Measurements from ENCODE around the gene RAMACL. TPM values are rescaled to one million over a fixed set of nuclear protein-coding genes. Genes with fewer than 3 reads are reported as not detected.

Gene RAMACL
- total RNA-seq, 2 experiments from 2014 or later: 0.25 to 0.32 TPM

- POLR2A ChIA-PET: no interaction called here
- DNase-seq: no peak
- H3K27me3 Mint-ChIP-seq: no peaks in the 10 kb centered on the region
- no peaks in the 10 kb centered on the region for H3K4me1 Mint-ChIP-seq
- no peaks in the 10 kb centered on the region for H3K36me3 Mint-ChIP-seq (ENCODE audit: low read depth)
- CTCF ChIA-PET: interaction anchor here (1.1 kb wide), 1 partner anchor 15 kb away, joined by 4 read pairs; no protein-coding TSS in a partner anchor
- H3K9me3 Mint-ChIP-seq: no peaks in the 10 kb centered on the region
- H3K4me3 Mint-ChIP-seq: no peak overlapping the region
- H3K27ac Mint-ChIP-seq: no peak overlapping the region
Measured at GRCh38 chr6:166614171-166614583, 27.7 kb upstream of the RAMACL start.

- H3K27me3 Mint-ChIP-seq: no peaks in the 10 kb centered on the region
- ChIA-PET CTCF (no interaction called here), POLR2A (no interaction called here)
- DNase-seq: no peak
- no peak overlapping the region for H3K4me3 Mint-ChIP-seq
- H3K9me3 Mint-ChIP-seq: no peaks in the 10 kb centered on the region
- H3K36me3 Mint-ChIP-seq (ENCODE audit: low read depth): no peaks in the 10 kb centered on the region
- H3K27ac Mint-ChIP-seq: no peak overlapping the region
- H3K4me1 Mint-ChIP-seq: no peaks in the 10 kb centered on the region
Measured at GRCh38 chr6:166613027-166613426, 26.5 kb upstream of the RAMACL start.

- Mint-ChIP-seq H3K36me3 (ENCODE audit: low read depth) (no peaks in the 10 kb centered on the region), H3K27ac (no peak overlapping the region), H3K4me1 (no peaks in the 10 kb centered on the region), H3K9me3 (no peaks in the 10 kb centered on the region), H3K27me3 (no peaks in the 10 kb centered on the region), H3K4me3 (no peak overlapping the region)
- CTCF ChIA-PET: no interaction called here
- no peak for DNase-seq
- POLR2A ChIA-PET: no interaction called here
Measured at GRCh38 chr6:166612471-166612881, 26.0 kb upstream of the RAMACL start.

GRCh38 chr6:166611631-166612030 lies 25.2 kb upstream of the RAMACL start:
- ChIA-PET CTCF (interaction anchor here (0.9 kb wide), 1 partner anchor 8 kb away, joined by 3 read pairs; no protein-coding TSS in a partner anchor), POLR2A (no interaction called here)
- Mint-ChIP-seq H3K36me3 (ENCODE audit: low read depth) (no peaks in the 10 kb centered on the region), H3K4me3 (no peak overlapping the region), H3K4me1 (no peaks in the 10 kb centered on the region), H3K27me3 (no peaks in the 10 kb centered on the region), H3K9me3 (no peaks in the 10 kb centered on the region), H3K27ac (no peak overlapping the region)
- no peak for DNase-seq

- Mint-ChIP-seq H3K27ac (no peak overlapping the region), H3K4me1 (no peaks in the 10 kb centered on the region), H3K36me3 (ENCODE audit: low read depth) (no peaks in the 10 kb centered on the region), H3K4me3 (no peak overlapping the region), H3K9me3 (no peaks in the 10 kb centered on the region), H3K27me3 (no peaks in the 10 kb centered on the region)
- ChIA-PET POLR2A (no interaction called here), CTCF (no interaction called here)
- DNase-seq: no peak
Measured at GRCh38 chr6:166610069-166610468, 23.6 kb upstream of the RAMACL start.

GRCh38 chr6:166608774-166609173 lies 22.3 kb upstream of the RAMACL start:
- POLR2A ChIA-PET: no interaction called here
- no peaks in the 10 kb centered on the region for H3K9me3 Mint-ChIP-seq
- H3K4me1 Mint-ChIP-seq: no peaks in the 10 kb centered on the region
- DNase-seq: no peak
- CTCF ChIA-PET: no interaction called here
- no peak overlapping the region for H3K27ac Mint-ChIP-seq
- no peaks in the 10 kb centered on the region for H3K36me3 Mint-ChIP-seq (ENCODE audit: low read depth)
- H3K4me3 Mint-ChIP-seq: no peak overlapping the region
- H3K27me3 Mint-ChIP-seq: no peaks in the 10 kb centered on the region

GRCh38 chr6:166605752-166606151 lies 19.3 kb upstream of the RAMACL start:
- Mint-ChIP-seq H3K36me3 (ENCODE audit: low read depth) (no peaks in the 10 kb centered on the region), H3K27ac (no peak overlapping the region), H3K27me3 (no peaks in the 10 kb centered on the region), H3K9me3 (no peaks in the 10 kb centered on the region), H3K4me3 (no peak overlapping the region), H3K4me1 (no peaks in the 10 kb centered on the region)
- POLR2A ChIA-PET: no interaction called here
- DNase-seq: no peak
- CTCF ChIA-PET: no interaction called here

GRCh38 chr6:166604911-166605310 lies 18.4 kb upstream of the RAMACL start:
- no peak overlapping the region for H3K4me3 Mint-ChIP-seq
- no peak for DNase-seq
- H3K4me1 Mint-ChIP-seq: no peaks in the 10 kb centered on the region
- ChIA-PET POLR2A (no interaction called here), CTCF (interaction anchor here (1.0 kb wide), 1 partner anchor 16 kb away, joined by 3 read pairs; no protein-coding TSS in a partner anchor)
- no peaks in the 10 kb centered on the region for H3K9me3 Mint-ChIP-seq
- no peaks in the 10 kb centered on the region for H3K36me3 Mint-ChIP-seq (ENCODE audit: low read depth)
- H3K27me3 Mint-ChIP-seq: no peaks in the 10 kb centered on the region
- H3K27ac Mint-ChIP-seq: no peak overlapping the region

- no peaks in the 10 kb centered on the region for H3K9me3 Mint-ChIP-seq
- POLR2A ChIA-PET: no interaction called here
Measured at GRCh38 chr6:166604328-166604727, 17.9 kb upstream of the RAMACL start.

GRCh38 chr6:166603043-166603690 lies 16.7 kb upstream of the RAMACL start:
- no peaks in the 10 kb centered on the region for H3K27me3 Mint-ChIP-seq
- no peaks in the 10 kb centered on the region for H3K4me1 Mint-ChIP-seq
- ChIA-PET CTCF (no interaction called here), POLR2A (no interaction called here)
- no peak overlapping the region for H3K27ac Mint-ChIP-seq
- no peak overlapping the region for H3K4me3 Mint-ChIP-seq
- no peaks in the 10 kb centered on the region for H3K36me3 Mint-ChIP-seq (ENCODE audit: low read depth)
- DNase-seq: no peak
- no peaks in the 10 kb centered on the region for H3K9me3 Mint-ChIP-seq

More at GRCh38 chr6:166604328-166604727, 17.9 kb upstream of the RAMACL start:
- no peaks in the 10 kb centered on the region for H3K4me1 Mint-ChIP-seq
- no peak overlapping the region for H3K27ac Mint-ChIP-seq
- H3K4me3 Mint-ChIP-seq: no peak overlapping the region
- CTCF ChIA-PET: interaction anchor here (1.0 kb wide), 1 partner anchor 15 kb away, joined by 3 read pairs; no protein-coding TSS in a partner anchor
- DNase-seq: no peak
- H3K36me3 Mint-ChIP-seq (ENCODE audit: low read depth): no peaks in the 10 kb centered on the region
- no peaks in the 10 kb centered on the region for H3K27me3 Mint-ChIP-seq

- Mint-ChIP-seq H3K4me3 (no peak overlapping the region), H3K36me3 (ENCODE audit: low read depth) (no peaks in the 10 kb centered on the region), H3K4me1 (no peaks in the 10 kb centered on the region), H3K27ac (no peak overlapping the region), H3K27me3 (no peaks in the 10 kb centered on the region), H3K9me3 (no peaks in the 10 kb centered on the region)
- ChIA-PET POLR2A (no interaction called here), CTCF (no interaction called here)
- DNase-seq: no peak
Measured at GRCh38 chr6:166601956-166602355, 15.5 kb upstream of the RAMACL start.

- H3K36me3 Mint-ChIP-seq (ENCODE audit: low read depth): no peaks in the 10 kb centered on the region
- H3K27ac Mint-ChIP-seq: no peak overlapping the region
- no peaks in the 10 kb centered on the region for H3K27me3 Mint-ChIP-seq
- CTCF ChIA-PET: no interaction called here
- POLR2A ChIA-PET: no interaction called here
- no peak for DNase-seq
- no peaks in the 10 kb centered on the region for H3K9me3 Mint-ChIP-seq
- H3K4me3 Mint-ChIP-seq: no peak overlapping the region
- no peaks in the 10 kb centered on the region for H3K4me1 Mint-ChIP-seq
Measured at GRCh38 chr6:166600931-166601330, 14.5 kb upstream of the RAMACL start.

- Mint-ChIP-seq H3K9me3 (no peaks in the 10 kb centered on the region), H3K4me1 (no peaks in the 10 kb centered on the region), H3K4me3 (no peak overlapping the region), H3K27ac (no peak overlapping the region), H3K36me3 (ENCODE audit: low read depth) (no peaks in the 10 kb centered on the region), H3K27me3 (no peaks in the 10 kb centered on the region)
- DNase-seq: no peak
- ChIA-PET CTCF (interaction anchor here (1.1 to 1.5 kb wide), 2 partner anchors 15 to 16 kb away, joined by 4 read pairs; no protein-coding TSS in a partner anchor), POLR2A (no interaction called here)
Measured at GRCh38 chr6:166599205-166599604, 12.7 kb upstream of the RAMACL start.

Measured in activated CD4-positive, alpha-beta T cell treated with anti-CD3 and anti-CD28 coated beads, Interleukin-2, amount 10 ng/mL, durations not matched to agents 7 days and 5 days (primary cell).